IMR-90 (cell line): Measurements from ENCODE around the gene C20orf202.

Experiments
- CTCF ChIP-seq: conservative IDR thresholded peaks from 2 replicates; pipeline ENCODE4 v1.5.1; 2012; ENCODE audit warnings: mild to moderate bottlenecking, low read depth, low read length, improper control_type of control experiment
- MAZ ChIP-seq: IDR thresholded peaks from 2 replicates; pipeline ENCODE4 v1.6.1; 2012; ENCODE audit warnings: low read depth, mild to moderate bottlenecking, low read length, improper control_type of control experiment, moderate library complexity, borderline replicate concordance
- POLR2A ChIP-seq: IDR thresholded peaks from 2 replicates; pipeline ENCODE4 v1.6.1; 2012; ENCODE audit warnings: mild to moderate bottlenecking, low read depth, low read length

- TF ChIP-seq CTCF (no peak), POLR2A (no peak), MAZ (no peak)
These were observed 21.1 kb upstream of the C20orf202 start for GRCh38 chr20:1182106-1182505.
